ENCODE measurements around the gene ACTL8.

DNA sequence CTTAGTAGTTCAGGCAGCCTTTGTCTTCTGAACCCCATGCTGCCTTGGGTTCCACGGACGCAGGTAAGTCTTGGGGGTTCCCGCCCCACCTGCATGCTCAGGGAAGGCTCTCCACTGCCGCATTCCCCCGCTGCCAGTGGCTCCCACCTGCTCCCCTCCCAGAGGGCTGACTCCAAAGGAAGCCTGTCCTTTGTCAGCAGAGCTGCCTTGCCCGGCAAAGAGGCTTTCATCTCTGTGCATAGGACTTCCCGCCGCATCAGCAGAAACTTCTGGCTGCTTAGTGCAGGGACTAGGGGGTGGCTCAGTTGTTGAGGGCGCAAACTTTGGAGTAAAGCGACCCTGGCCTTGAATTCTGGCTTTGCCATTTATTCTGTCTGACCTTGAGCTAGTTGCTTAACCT is 25.2 kb upstream of the ACTL8 start:
- TF ChIP-seq, protein P1, sequence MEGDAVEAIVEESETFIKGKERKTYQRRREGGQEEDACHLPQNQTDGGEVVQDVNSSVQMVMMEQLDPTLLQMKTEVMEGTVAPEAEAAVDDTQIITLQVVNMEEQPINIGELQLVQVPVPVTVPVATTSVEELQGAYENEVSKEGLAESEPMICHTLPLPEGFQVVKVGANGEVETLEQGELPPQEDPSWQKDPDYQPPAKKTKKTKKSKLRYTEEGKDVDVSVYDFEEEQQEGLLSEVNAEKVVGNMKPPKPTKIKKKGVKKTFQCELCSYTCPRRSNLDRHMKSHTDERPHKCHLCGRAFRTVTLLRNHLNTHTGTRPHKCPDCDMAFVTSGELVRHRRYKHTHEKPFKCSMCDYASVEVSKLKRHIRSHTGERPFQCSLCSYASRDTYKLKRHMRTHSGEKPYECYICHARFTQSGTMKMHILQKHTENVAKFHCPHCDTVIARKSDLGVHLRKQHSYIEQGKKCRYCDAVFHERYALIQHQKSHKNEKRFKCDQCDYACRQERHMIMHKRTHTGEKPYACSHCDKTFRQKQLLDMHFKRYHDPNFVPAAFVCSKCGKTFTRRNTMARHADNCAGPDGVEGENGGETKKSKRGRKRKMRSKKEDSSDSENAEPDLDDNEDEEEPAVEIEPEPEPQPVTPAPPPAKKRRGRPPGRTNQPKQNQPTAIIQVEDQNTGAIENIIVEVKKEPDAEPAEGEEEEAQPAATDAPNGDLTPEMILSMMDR (optimal IDR thresholded peaks at IDR 0.05 in 1 of 3, IDR thresholded peaks at IDR 0.05 in 1 of 3, conservative IDR thresholded peaks at IDR 0.05 in 1 of 3; ENCODE audit: extremely low read depth in 1 of 3, insufficient read depth in 2 of 3, low read length in 3 of 3): no peak
- no peak for TF ChIP-seq EZH2 (IDR thresholded peaks at IDR 0.05; ENCODE audit: low read length)

Measured in keratinocyte (primary cell).